HCT116 (cell line): ENCODE results near the gene NPDC1. TPM values are rescaled to one million over a fixed set of nuclear protein-coding genes. Genes with fewer than 3 reads are reported as not detected.

Experiments
- total RNA-seq: library from RNA; stranded (reverse); gene quantifications from one replicate; pipeline ENCODE4 v1.2.1, GENCODE V29; 2021; ENCODE audit not compliant: unreplicated experiment

NPDC1 gene
- total RNA-seq, 1 experiment from 2014 or later: 98.8 TPM

Other genes with a start within 250 kb of the NPDC1 start
- 2.8 TPM for gene CCDC183, start 249.8 kb downstream of the NPDC1 start, total RNA-seq
- gene RABL6, start 238.2 kb downstream of the NPDC1 start, total RNA-seq: 98.6 TPM
- 7.1 TPM for gene AJM1, start 203.7 kb downstream of the NPDC1 start, total RNA-seq
- 148 TPM for gene PHPT1, start 196.8 kb downstream of the NPDC1 start, total RNA-seq
- gene MAMDC4, start 193.8 kb downstream of the NPDC1 start, total RNA-seq: 17.3 TPM
- 311 TPM for gene EDF1, start 179.9 kb downstream of the NPDC1 start, total RNA-seq
- gene TRAF2, start 159.7 kb downstream of the NPDC1 start, total RNA-seq: 28.4 TPM
- gene FBXW5, start 101.4 kb downstream of the NPDC1 start, total RNA-seq: 88.0 TPM
- gene C8G, start 100.9 kb downstream of the NPDC1 start, total RNA-seq: 2.1 TPM
- gene LCN12, start 93.9 kb downstream of the NPDC1 start, total RNA-seq: 4.2 TPM
- gene PTGDS, start 68.7 kb downstream of the NPDC1 start, total RNA-seq: 3.1 TPM
- 0.44 TPM for gene LCNL1, start 63.2 kb downstream of the NPDC1 start, total RNA-seq
- gene PAXX, start 53.8 kb downstream of the NPDC1 start, total RNA-seq: 89.0 TPM
- gene CLIC3, start 49.6 kb downstream of the NPDC1 start, total RNA-seq: 8.4 TPM
- 114 TPM for gene ABCA2, start 17.9 kb downstream of the NPDC1 start, total RNA-seq
- not detected for gene FUT7, start 14.1 kb downstream of the NPDC1 start, total RNA-seq
- gene ENTPD2, start 7.9 kb upstream of the NPDC1 start, total RNA-seq: 32.5 TPM
- gene SAPCD2, start 24.4 kb upstream of the NPDC1 start, total RNA-seq: 71.7 TPM
- gene UAP1L1, start 31.3 kb upstream of the NPDC1 start, total RNA-seq: 11.0 TPM
- 50.9 TPM for gene MAN1B1, start 40.8 kb upstream of the NPDC1 start, total RNA-seq
- gene DPP7, start 68.6 kb upstream of the NPDC1 start, total RNA-seq: 291 TPM
- gene GRIN1, start 93.0 kb upstream of the NPDC1 start, total RNA-seq: 23.1 TPM
- 2.4 TPM for gene LRRC26, start 123.9 kb upstream of the NPDC1 start, total RNA-seq
- gene TMEM210, start 125.9 kb upstream of the NPDC1 start, total RNA-seq: not detected
- 75.5 TPM for gene ANAPC2, start 142.4 kb upstream of the NPDC1 start, total RNA-seq
- 84.7 TPM for gene SSNA1, start 142.5 kb upstream of the NPDC1 start, total RNA-seq
- gene TPRN, start 154.6 kb upstream of the NPDC1 start, total RNA-seq: 24.9 TPM
- gene TMEM203, start 159.5 kb upstream of the NPDC1 start, total RNA-seq: 45.0 TPM
- gene NDOR1, start 159.5 kb upstream of the NPDC1 start, total RNA-seq: 28.4 TPM
- 26.1 TPM for gene RNF208, start 176.1 kb upstream of the NPDC1 start, total RNA-seq
- 4.3 TPM for gene CYSRT1, start 179.0 kb upstream of the NPDC1 start, total RNA-seq
- 0.30 TPM for gene RNF224, start 181.3 kb upstream of the NPDC1 start, total RNA-seq
- 0.15 TPM for gene SLC34A3, start 184.7 kb upstream of the NPDC1 start, total RNA-seq
- 502 TPM for gene TUBB4B, start 195.1 kb upstream of the NPDC1 start, total RNA-seq
- not detected for gene STPG3, start 205.1 kb upstream of the NPDC1 start, total RNA-seq
- 86.4 TPM for gene NELFB, start 209.2 kb upstream of the NPDC1 start, total RNA-seq
- gene TOR4A, start 231.5 kb upstream of the NPDC1 start, total RNA-seq: 34.0 TPM